ENCODE measurements around the gene KRTAP10-7.
"Not testable (repeated sequence)": the region's sequence is repeated elsewhere in the genome, so short reads cannot be mapped to it uniquely, and the experiment has no call there.

Gene KRTAP10-7

GRCh38 chr21:44600118-44600978 is at the start of gene KRTAP10-7:
KRTAP10-7 (plus strand) TSS chr21:44600597; CDS start chr21:44600622, 25 bp downstream.
- DNase-seq: not testable (repeated sequence)

GRCh38 chr21:44550807-44551206 is 49.6 kb upstream of the KRTAP10-7 start:
- DNase-seq: no peak

GRCh38 chr21:44551340-44551961 is 48.9 kb upstream of the KRTAP10-7 start, which contains the start of gene KRTAP10-2:
KRTAP10-2 (minus strand) TSS chr21:44551505; CDS start chr21:44551458, 47 bp downstream.
- DNase-seq: no peak

- DNase-seq: no peak
Measured at GRCh38 chr21:44552136-44552535, 48.3 kb upstream of the KRTAP10-7 start.

- DNase-seq: no peak
Measured at GRCh38 chr21:44552681-44553080, 47.7 kb upstream of the KRTAP10-7 start.

GRCh38 chr21:44555200-44555875 is 45.1 kb upstream of the KRTAP10-7 start:
- no peak for DNase-seq

- no peak for DNase-seq
Measured at GRCh38 chr21:44556879-44557278, 43.5 kb upstream of the KRTAP10-7 start.

GRCh38 chr21:44557491-44558328 is 42.7 kb upstream of the KRTAP10-7 start:
- no peak for DNase-seq

- not testable (repeated sequence) for DNase-seq
Measured at GRCh38 chr21:44558329-44558675, 42.1 kb upstream of the KRTAP10-7 start.

GRCh38 chr21:44558695-44559094 is 41.7 kb upstream of the KRTAP10-7 start, which contains the start of gene KRTAP10-3:
KRTAP10-3 (minus strand) TSS chr21:44558795; CDS start chr21:44558715, 80 bp downstream.
- no peak for DNase-seq

- no peak for DNase-seq
Measured at GRCh38 chr21:44564099-44564498, 36.3 kb upstream of the KRTAP10-7 start.

- DNase-seq: no peak
Measured at GRCh38 chr21:44564886-44565598, 35.4 kb upstream of the KRTAP10-7 start.

GRCh38 chr21:44566403-44566802 is 34.0 kb upstream of the KRTAP10-7 start:
- DNase-seq: no peak

- DNase-seq: no peak
Measured at GRCh38 chr21:44567481-44568171, 32.8 kb upstream of the KRTAP10-7 start.

- DNase-seq: no peak
Measured at GRCh38 chr21:44568261-44568660, 32.1 kb upstream of the KRTAP10-7 start.

- DNase-seq: peak; percentile 96
Measured at GRCh38 chr21:44568667-44569556, 31.5 kb upstream of the KRTAP10-7 start.

GRCh38 chr21:44569861-44570517 is 30.4 kb upstream of the KRTAP10-7 start:
- DNase-seq: no peak

- DNase-seq: no peak
Measured at GRCh38 chr21:44571296-44571695, 29.1 kb upstream of the KRTAP10-7 start.
